OCI-LY1 (cell line): ENCODE results near the gene PCDHB3.
"Not testable (repeated sequence)": the region's sequence is repeated elsewhere in the genome, so short reads cannot be mapped to it uniquely, and the experiment has no call there.

ENCODE experiments used
- H2AFZ ChIP-seq: fragments of 200-600 bp; sonication (generic), shearing (Covaris generic); 2 replicates; pipeline ENCODE4 v1.6.0; 2014; ENCODE audit warnings: antibody characterized with exemption, mild to moderate bottlenecking, low read length
- H3F3A ChIP-seq: fragments of 200-600 bp; sonication (generic), shearing (Covaris generic); 2 replicates; pipeline ENCODE4 v1.6.0; 2014; ENCODE audit warnings: mild to moderate bottlenecking, antibody characterized with exemption, low read length, moderate library complexity; ENCODE audit not compliant: insufficient read depth
- H3K27ac ChIP-seq: fragments of 200-600 bp; sonication (generic); 2 replicates; pipeline ENCODE4 v1.5.1; 2014; ENCODE audit warnings: low read length, mixed run types, mild to moderate bottlenecking, low read depth; ENCODE audit not compliant: poor library complexity, severe bottlenecking
- H3K27me3 ChIP-seq: fragments of 200-600 bp; sonication (generic); 2 replicates; pipeline ENCODE4 v1.6.0; 2014; ENCODE audit warnings: antibody characterized with exemption, mild to moderate bottlenecking, low read length, moderate library complexity; ENCODE audit not compliant: insufficient read depth
- H3K36me3 ChIP-seq: fragments of 200-600 bp; sonication (generic); 2 replicates; pipeline ENCODE4 v1.6.1; 2014; ENCODE audit warnings: mild to moderate bottlenecking, antibody characterized with exemption, low read length, moderate library complexity, mixed read lengths; ENCODE audit not compliant: insufficient read depth
- H3K4me1 ChIP-seq: fragments of 200-600 bp; sonication (generic); 2 replicates; pipeline ENCODE4 v1.5.1; 2014; ENCODE audit warnings: mild to moderate bottlenecking, low read length, moderate library complexity; ENCODE audit not compliant: insufficient read depth, severe bottlenecking
- H3K4me2 ChIP-seq: fragments of 200-600 bp; sonication (generic), shearing (Covaris generic); 2 replicates; pipeline ENCODE4 v1.6.1; 2014; ENCODE audit warnings: low read length
- H3K4me3 ChIP-seq: fragments of 200-600 bp; sonication (generic); 2 replicates; pipeline ENCODE4 v1.5.1; 2014; ENCODE audit warnings: low read length, low read depth, mild to moderate bottlenecking, mixed read lengths; ENCODE audit not compliant: poor library complexity, severe bottlenecking
- H3K79me2 ChIP-seq: fragments of 200-600 bp; shearing (Covaris generic); 2 replicates; pipeline ENCODE4 v1.6.1; 2016; ENCODE audit warnings: mixed run types, low read length, mixed read lengths; ENCODE audit not compliant: insufficient read depth
- H3K9ac ChIP-seq: fragments of 200-600 bp; sonication (generic), shearing (Covaris generic); 2 replicates; pipeline ENCODE4 v1.6.1; 2014; ENCODE audit warnings: mild to moderate bottlenecking, low read length, mixed read lengths
- H3K9me2 ChIP-seq: fragments of 200-600 bp; sonication (generic), shearing (Covaris generic); 2 replicates; pipeline ENCODE4 v1.6.1; 2014; ENCODE audit warnings: low read depth, mild to moderate bottlenecking, low read length, mixed read lengths
- H3K9me3 ChIP-seq: fragments of 200-600 bp; shearing (Covaris generic); 2 replicates; pipeline ENCODE4 v1.6.1; 2014; ENCODE audit warnings: low read length, mixed read lengths
- H4K20me1 ChIP-seq: fragments of 200-600 bp; sonication (generic), shearing (Covaris generic); 2 replicates; pipeline ENCODE4 v1.6.0; 2016; ENCODE audit warnings: mild to moderate bottlenecking, low read length; ENCODE audit not compliant: insufficient read depth
- EZH2 ChIP-seq: fragments of 200-600 bp; sonication (generic), shearing (Covaris generic); IDR thresholded peaks from 2 replicates; pipeline ENCODE4 v1.8.0; 2017; ENCODE audit warnings: borderline replicate concordance, mixed run types, mild to moderate bottlenecking, antibody characterized with exemption, low read length, moderate library complexity, mixed read lengths
- TF ChIP-seq, protein P1 (sequence below): fragments of 200-600 bp; sonication (generic), shearing (Covaris generic); IDR thresholded peaks from 2 replicates; pipeline ENCODE4 v1.5.1; 2017; ENCODE audit warnings: mild to moderate bottlenecking, antibody characterized with exemption, low read length, moderate library complexity, mixed read lengths

The PCDHB3 gene

GRCh38 chr5:141149812-141150211 lies 49.5 kb downstream of the PCDHB3 start, which contains the start of gene PCDHB6:
Gene PCDHB6 (plus strand): TSS chr5:141150057. CDS start chr5:141150258, 201 bp downstream.
- H3K4me3 ChIP-seq = no peak within 1 kb of the TSS
- H3K27me3 ChIP-seq = no peaks in the 10 kb centered on the region

DNA sequence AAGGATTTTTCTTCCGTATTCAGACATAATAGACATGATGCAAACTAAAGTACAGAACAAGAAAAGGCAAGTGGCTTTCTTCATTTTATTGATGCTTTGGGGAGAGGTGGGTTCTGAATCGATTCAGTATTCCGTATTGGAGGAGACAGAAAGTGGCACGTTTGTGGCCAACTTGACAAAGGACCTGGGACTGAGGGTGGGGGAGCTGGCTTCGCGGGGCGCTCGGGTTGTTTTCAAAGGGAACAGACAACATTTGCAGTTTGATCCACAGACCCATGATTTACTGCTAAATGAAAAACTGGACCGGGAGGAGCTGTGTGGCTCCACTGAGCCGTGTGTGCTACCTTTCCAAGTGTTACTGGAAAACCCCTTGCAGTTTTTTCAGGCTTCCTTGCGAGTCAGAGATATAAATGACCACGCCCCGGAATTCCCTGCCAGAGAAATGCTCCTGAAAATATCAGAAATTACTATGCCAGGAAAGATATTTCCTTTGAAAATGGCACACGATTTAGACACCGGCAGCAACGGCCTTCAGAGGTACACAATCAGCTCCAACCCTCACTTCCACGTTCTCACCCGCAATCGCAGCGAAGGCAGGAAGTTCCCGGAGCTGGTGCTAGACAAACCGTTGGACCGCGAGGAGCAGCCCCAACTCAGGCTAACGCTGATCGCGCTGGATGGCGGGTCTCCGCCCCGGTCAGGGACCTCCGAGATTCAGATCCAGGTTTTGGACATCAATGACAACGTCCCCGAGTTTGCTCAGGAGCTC lies 50.1 kb downstream of the PCDHB3 start:
- Histone ChIP-seq H3K36me3 (no peaks in the 10 kb centered on the region), H3K4me3 (no peak overlapping the region), H3K9me3 (no peaks in the 10 kb centered on the region), H3K27ac (no peak overlapping the region), H3F3A (no peaks in the 10 kb centered on the region), H3K9ac (no peak overlapping the region), H3K79me2 (no peaks in the 10 kb centered on the region), H3K4me1 (no peaks in the 10 kb centered on the region), H2AFZ (no peak overlapping the region), H3K9me2 (no peaks in the 10 kb centered on the region), H3K27me3 (no peaks in the 10 kb centered on the region), H4K20me1 (no peaks in the 10 kb centered on the region), H3K4me2 (no peak overlapping the region)
- TF ChIP-seq EZH2 = no peak
- TF ChIP-seq, protein P1, sequence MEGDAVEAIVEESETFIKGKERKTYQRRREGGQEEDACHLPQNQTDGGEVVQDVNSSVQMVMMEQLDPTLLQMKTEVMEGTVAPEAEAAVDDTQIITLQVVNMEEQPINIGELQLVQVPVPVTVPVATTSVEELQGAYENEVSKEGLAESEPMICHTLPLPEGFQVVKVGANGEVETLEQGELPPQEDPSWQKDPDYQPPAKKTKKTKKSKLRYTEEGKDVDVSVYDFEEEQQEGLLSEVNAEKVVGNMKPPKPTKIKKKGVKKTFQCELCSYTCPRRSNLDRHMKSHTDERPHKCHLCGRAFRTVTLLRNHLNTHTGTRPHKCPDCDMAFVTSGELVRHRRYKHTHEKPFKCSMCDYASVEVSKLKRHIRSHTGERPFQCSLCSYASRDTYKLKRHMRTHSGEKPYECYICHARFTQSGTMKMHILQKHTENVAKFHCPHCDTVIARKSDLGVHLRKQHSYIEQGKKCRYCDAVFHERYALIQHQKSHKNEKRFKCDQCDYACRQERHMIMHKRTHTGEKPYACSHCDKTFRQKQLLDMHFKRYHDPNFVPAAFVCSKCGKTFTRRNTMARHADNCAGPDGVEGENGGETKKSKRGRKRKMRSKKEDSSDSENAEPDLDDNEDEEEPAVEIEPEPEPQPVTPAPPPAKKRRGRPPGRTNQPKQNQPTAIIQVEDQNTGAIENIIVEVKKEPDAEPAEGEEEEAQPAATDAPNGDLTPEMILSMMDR = no peak

More at GRCh38 chr5:141149812-141150211, 49.5 kb downstream of the PCDHB3 start, which contains the start of gene PCDHB6:
- Histone ChIP-seq H3K9me2 (no peaks in the 10 kb centered on the region), H3K79me2 (no peaks in the 10 kb centered on the region), H3K9ac (no peak within 1 kb of the TSS), H3K36me3 (no peaks in the 10 kb centered on the region), H3K27ac (no peak within 1 kb of the TSS), H2AFZ (no peak within 1 kb of the TSS), H3K9me3 (no peaks in the 10 kb centered on the region), H3F3A (no peaks in the 10 kb centered on the region), H4K20me1 (no peaks in the 10 kb centered on the region), H3K4me2 (no peak within 1 kb of the TSS), H3K4me1 (no peaks in the 10 kb centered on the region)
- TF ChIP-seq, protein P1 = no peak
- no peak for TF ChIP-seq EZH2

- TF ChIP-seq EZH2 = no peak
- TF ChIP-seq, protein P1 = no peak
- no peak overlapping the region for H2AFZ ChIP-seq
- no peaks in the 10 kb centered on the region for H3F3A ChIP-seq
- H3K4me2 ChIP-seq = no peak overlapping the region
- no peaks in the 10 kb centered on the region for H3K27me3 ChIP-seq
- no peak overlapping the region for H3K27ac ChIP-seq
- no peaks in the 10 kb centered on the region for H3K79me2 ChIP-seq
- no peaks in the 10 kb centered on the region for H3K36me3 ChIP-seq
- no peaks in the 10 kb centered on the region for H4K20me1 ChIP-seq
- H3K9me3 ChIP-seq = no peaks in the 10 kb centered on the region
- H3K9me2 ChIP-seq = no peaks in the 10 kb centered on the region
- no peaks in the 10 kb centered on the region for H3K4me1 ChIP-seq
- H3K4me3 ChIP-seq = no peak overlapping the region
- H3K9ac ChIP-seq = no peak overlapping the region
Observed at GRCh38 chr5:141150993-141151325, 50.7 kb downstream of the PCDHB3 start.

DNA sequence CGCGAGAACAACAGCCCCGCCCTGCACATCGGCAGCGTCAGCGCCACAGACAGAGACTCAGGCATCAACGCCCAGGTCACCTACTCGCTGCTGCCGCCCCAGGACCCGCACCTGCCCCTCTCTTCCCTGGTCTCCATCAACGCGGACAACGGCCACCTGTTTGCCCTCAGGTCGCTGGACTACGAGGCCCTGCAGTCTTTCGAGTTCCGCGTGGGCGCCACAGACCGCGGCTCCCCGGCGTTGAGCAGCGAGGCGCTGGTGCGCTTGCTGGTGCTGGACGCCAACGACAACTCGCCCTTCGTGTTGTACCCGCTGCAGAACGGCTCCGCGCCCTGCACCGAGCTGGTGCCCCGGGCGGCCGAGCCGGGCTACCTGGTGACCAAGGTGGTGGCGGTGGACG lies 51.4 kb downstream of the PCDHB3 start:
- not testable (repeated sequence) for H2AFZ ChIP-seq, H3K4me3 ChIP-seq, H3K9ac ChIP-seq, H3K27ac ChIP-seq, H3K36me3 ChIP-seq, H3K27me3 ChIP-seq, H3K9me3 ChIP-seq, H4K20me1 ChIP-seq, H3K79me2 ChIP-seq, H3F3A ChIP-seq, H3K9me2 ChIP-seq, H3K4me2 ChIP-seq, H3K4me1 ChIP-seq

GRCh38 chr5:141152096-141152495 lies 51.8 kb downstream of the PCDHB3 start:
- not testable (repeated sequence) for H3K4me2 ChIP-seq, H3K9ac ChIP-seq, H3K36me3 ChIP-seq, H3K27ac ChIP-seq, H3K9me2 ChIP-seq, H3K9me3 ChIP-seq, H3K4me1 ChIP-seq, H4K20me1 ChIP-seq, H3K79me2 ChIP-seq, H3F3A ChIP-seq, H3K27me3 ChIP-seq, H2AFZ ChIP-seq, H3K4me3 ChIP-seq
